Mucosa of descending colon (tissue), 3 donors: ENCODE measurements around the gene PHLPP1. TPM values are rescaled to one million over a fixed set of nuclear protein-coding genes. Genes with fewer than 3 reads are reported as not detected.

Experiments
- ATAC-seq: fragments of 200-7000 bp; cut with Tn5 transposase; one replicate; pipeline ENCODE4 v1.9.1; 2020; ENCODE audit warnings: mild to moderate bottlenecking, moderate library complexity
- DNase-seq, 3 donors: peaks; one replicate each; pipeline ENCODE4 v3.0.0-alpha.2; 2020
- H3K36me3 ChIP-seq: fragments of 200-600 bp; one replicate; pipeline ENCODE4 v1.8.0; 2021; ENCODE audit warnings: low read depth, mild to moderate bottlenecking
- H3K4me1 ChIP-seq: fragments of 200-600 bp; one replicate; pipeline ENCODE4 v1.8.0; 2021; ENCODE audit warnings: low read depth, mild to moderate bottlenecking
- H3K4me3 ChIP-seq: fragments of 200-600 bp; one replicate; pipeline ENCODE4 v1.8.0; 2021; ENCODE audit warnings: mild to moderate bottlenecking
- H3K9me3 ChIP-seq: fragments of 200-600 bp; one replicate; pipeline ENCODE4 v1.8.0; 2021; ENCODE audit warnings: mild to moderate bottlenecking
- intact Hi-C, 2 donors: fragments of 100-400 bp; cut with DNase I in 1 of 2; cut with micrococcal nuclease in 1 of 2; formaldehyde crosslinking; loops; one replicate each; pipeline versions ENCODE4 v1.11.0 to v1.11.1; 2022; cut with DNase I, micrococcal nuclease
- total RNA-seq, 3 donors: library from RNA; stranded (reverse); fragmentation: NEBNext Ultra II Directional in 2 of 3; extraction: Animal tissue kit (Norgen Biotek cat#: 25700) in 2 of 3; gene quantifications; one replicate each; pipeline versions ENCODE4 v1.2.1 to v1.2.4, GENCODE V29; 2021 to 2023
- TF ChIP-seq, protein P1 (sequence below): fragments of 200-600 bp; IDR thresholded peaks from one replicate; pipeline ENCODE4 v1.8.0; 2022; ENCODE audit warnings: antibody characterized with exemption, mild to moderate bottlenecking
- donor health status: DM: no; HTN: no; CAD: no; lungs with moderate emphysema.
- donor health status: DM: no; HTN: no; CAD: no.
- donor health status: DM: no; HTN: yes; CAD: no.

Gene PHLPP1
- total RNA-seq, 3 donors from 2014 or later, result 17.9 to 28.9 (median 19.7) TPM

DNA sequence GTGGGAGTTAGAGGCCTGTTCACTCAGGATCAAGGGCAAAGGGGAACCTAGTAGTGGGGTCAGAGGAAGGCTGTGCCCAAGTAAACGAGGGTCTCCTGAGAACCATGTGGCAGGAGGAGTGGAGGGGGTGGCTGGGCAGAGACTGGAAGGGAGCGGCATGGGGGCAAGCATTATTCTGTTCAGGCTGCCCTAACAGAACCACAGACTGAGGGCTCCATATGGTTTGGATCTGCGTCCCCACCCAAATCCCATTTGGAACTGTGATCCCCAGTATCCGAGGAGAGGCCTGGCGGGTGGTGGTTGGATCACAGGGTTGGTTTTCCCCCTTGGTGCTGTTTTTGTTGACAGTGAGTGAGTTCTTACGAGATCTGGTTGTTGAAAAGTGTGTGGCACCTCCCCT, 287.0 kb downstream of the PHLPP1 start:
- no peaks in the 10 kb centered on the region for H3K36me3 ChIP-seq
- intact Hi-C loops, result no loop called here
- H3K4me1 ChIP-seq, result no peaks in the 10 kb centered on the region
- TF ChIP-seq, protein P1, sequence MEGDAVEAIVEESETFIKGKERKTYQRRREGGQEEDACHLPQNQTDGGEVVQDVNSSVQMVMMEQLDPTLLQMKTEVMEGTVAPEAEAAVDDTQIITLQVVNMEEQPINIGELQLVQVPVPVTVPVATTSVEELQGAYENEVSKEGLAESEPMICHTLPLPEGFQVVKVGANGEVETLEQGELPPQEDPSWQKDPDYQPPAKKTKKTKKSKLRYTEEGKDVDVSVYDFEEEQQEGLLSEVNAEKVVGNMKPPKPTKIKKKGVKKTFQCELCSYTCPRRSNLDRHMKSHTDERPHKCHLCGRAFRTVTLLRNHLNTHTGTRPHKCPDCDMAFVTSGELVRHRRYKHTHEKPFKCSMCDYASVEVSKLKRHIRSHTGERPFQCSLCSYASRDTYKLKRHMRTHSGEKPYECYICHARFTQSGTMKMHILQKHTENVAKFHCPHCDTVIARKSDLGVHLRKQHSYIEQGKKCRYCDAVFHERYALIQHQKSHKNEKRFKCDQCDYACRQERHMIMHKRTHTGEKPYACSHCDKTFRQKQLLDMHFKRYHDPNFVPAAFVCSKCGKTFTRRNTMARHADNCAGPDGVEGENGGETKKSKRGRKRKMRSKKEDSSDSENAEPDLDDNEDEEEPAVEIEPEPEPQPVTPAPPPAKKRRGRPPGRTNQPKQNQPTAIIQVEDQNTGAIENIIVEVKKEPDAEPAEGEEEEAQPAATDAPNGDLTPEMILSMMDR, result no peak
- no peak overlapping the region for H3K4me3 ChIP-seq
- no peak for ATAC-seq
- H3K9me3 ChIP-seq, result no peaks in the 10 kb centered on the region
- DNase-seq, result no peak

DNA sequence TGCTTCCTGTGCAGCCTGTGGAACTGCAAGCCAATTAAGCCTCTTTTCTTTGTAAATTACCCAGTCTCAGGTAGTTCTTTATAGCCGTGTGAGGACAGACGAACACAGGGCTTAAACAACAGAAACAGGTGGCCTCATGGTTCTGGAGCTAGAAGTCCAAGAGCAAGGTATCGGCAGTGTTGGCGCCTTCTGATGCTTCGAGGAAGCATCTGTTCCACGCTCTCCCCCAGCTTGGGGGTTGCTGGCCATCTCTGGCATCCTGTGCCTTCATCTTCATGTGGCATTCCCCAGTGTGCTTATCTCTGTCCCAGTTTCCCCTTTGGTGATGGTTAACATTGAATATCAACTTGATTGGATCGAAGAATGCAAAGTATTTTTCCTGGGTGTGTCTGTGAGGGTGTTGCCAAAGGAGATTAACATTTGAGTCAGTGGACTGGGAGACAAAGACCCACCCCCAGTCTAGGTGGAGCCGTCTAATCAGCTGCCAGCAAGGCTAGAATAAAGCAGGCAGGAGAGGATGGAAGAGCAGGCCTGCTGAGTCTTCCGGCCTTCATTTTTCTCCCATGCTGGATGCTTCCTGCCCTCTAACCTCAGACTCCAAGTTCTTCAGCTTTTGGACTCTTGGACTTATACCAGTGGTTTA, 287.6 kb downstream of the PHLPP1 start:
- no peaks in the 10 kb centered on the region for H3K4me1 ChIP-seq
- TF ChIP-seq, protein P1, result no peak
- H3K4me3 ChIP-seq, result no peak overlapping the region
- H3K36me3 ChIP-seq, result no peaks in the 10 kb centered on the region
- DNase-seq (no peak), ATAC-seq (no peak)
- no peaks in the 10 kb centered on the region for H3K9me3 ChIP-seq
- intact Hi-C loops, result no loop called here

DNA sequence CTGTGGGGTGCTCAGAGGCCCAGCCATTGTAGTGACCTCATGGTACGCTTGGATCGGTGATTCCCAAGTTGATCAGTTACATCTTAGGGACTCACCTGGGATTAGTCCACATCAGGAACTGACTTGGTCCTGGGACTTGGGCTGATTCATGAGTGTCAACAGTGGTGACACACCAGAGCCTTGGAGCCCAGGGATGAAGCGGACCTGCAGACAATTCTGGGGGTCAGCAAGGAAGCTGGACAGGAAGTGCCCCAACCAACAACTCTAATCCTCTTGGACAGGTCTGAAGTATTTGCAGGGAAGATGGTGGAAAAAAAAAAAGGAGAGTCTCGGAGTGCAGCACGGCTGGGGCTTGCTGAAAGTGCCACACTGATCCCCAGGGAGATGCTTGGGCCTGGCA, 288.6 kb downstream of the PHLPP1 start:
- intact Hi-C loops, result no loop called here
- Histone ChIP-seq H3K36me3 (no peaks in the 10 kb centered on the region), H3K4me3 (no peak overlapping the region), H3K9me3 (no peaks in the 10 kb centered on the region), H3K4me1 (no peaks in the 10 kb centered on the region)
- no peak for ATAC-seq
- TF ChIP-seq, protein P1, result no peak
- no peak for DNase-seq

DNA sequence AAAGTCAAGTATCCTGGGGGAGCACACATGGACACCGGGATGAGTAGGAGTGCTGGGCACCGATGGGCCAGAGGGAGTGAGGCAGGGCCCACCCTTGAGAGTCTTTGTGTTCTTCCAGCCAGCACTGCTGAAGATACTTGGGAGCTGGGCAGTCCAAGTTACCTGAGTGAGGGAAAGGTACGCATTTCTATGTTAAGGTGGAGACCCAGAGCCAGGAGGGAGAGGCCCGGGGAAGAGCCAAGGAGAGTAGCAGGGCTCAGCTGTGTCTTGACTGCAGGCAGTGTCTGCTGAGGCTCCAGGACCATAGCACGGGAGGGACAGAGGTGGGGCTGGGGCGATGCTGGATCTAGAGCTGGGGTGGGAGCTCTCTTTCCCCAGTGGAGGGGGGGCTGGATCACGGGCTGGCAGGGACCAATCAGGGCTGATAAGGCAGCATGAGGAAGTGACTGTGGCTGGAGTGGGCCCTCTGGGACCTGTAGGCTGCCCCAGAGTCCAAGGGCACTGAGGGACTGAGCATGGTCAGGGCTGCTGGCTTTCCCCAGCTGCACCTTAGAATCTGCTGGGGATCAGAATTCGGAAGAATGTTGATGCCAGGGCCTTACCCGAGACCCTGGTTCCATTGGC, 289.2 kb downstream of the PHLPP1 start:
- ATAC-seq (no peak), DNase-seq (no peak)
- no peaks in the 10 kb centered on the region for H3K9me3 ChIP-seq
- H3K4me1 ChIP-seq, result no peaks in the 10 kb centered on the region
- intact Hi-C loops, result no loop called here
- TF ChIP-seq, protein P1, result no peak
- no peaks in the 10 kb centered on the region for H3K36me3 ChIP-seq
- H3K4me3 ChIP-seq, result no peak overlapping the region

DNA sequence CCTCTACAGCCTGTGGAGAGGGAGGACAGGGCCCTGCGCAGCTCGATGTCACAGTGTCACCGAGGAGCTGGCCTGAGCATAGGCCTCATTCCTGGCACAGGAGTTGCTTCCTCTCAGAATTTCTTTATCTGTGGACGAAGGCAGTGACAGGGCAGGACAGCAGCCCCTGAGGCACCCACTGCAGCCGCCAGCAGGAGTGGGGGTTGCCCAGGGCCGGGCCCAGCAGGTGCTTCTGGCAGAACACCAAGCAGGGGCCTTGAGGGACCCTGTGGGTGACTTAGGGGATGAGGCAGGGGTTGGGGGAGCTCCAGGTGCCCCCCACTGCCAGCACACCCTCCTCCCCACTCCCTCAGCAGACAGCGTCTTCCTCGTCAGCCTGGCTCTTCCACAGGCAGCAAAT, 290.0 kb downstream of the PHLPP1 start:
- DNase-seq (no peak), ATAC-seq (no peak)
- H3K4me3 ChIP-seq, result no peak overlapping the region
- no peaks in the 10 kb centered on the region for H3K9me3 ChIP-seq
- H3K4me1 ChIP-seq, result no peaks in the 10 kb centered on the region
- TF ChIP-seq, protein P1, result no peak
- intact Hi-C loops, result no loop called here
- H3K36me3 ChIP-seq, result no peaks in the 10 kb centered on the region
